ENCODE measurements around the gene CEMIP. TPM values are rescaled to one million over a fixed set of nuclear protein-coding genes. Genes with fewer than 3 reads are reported as not detected.
"Not testable (repeated sequence)": the region's sequence is repeated elsewhere in the genome, so short reads cannot be mapped to it uniquely, and the experiment has no call there.

CEMIP gene
- polyA plus RNA-seq, 3 donors = not detected

- H3K27ac Mint-ChIP-seq = no peak overlapping the region
These were observed 17.4 kb upstream of the CEMIP start for GRCh38 chr15:80761754-80762153.

GRCh38 chr15:80763235-80763634 lies 15.9 kb upstream of the CEMIP start:
- H4K20me1 ChIP-seq (ENCODE audit: insufficient read depth, low read length); H3K36me3 Mint-ChIP-seq; H3K9ac ChIP-seq (ENCODE audit: insufficient read depth, low read length, poor library complexity, severe bottlenecking); H3K27ac ChIP-seq (ENCODE audit: low read depth in 1 of 2, low read length in 2 of 2); H2AFZ ChIP-seq (ENCODE audit: insufficient read depth, low read depth, low read length, poor library complexity, severe bottlenecking); H3K4me3 ChIP-seq (replicated peaks in 1 of 3; ENCODE audit: low read depth in 2 of 3, low read length in 3 of 3); H3K79me2 ChIP-seq (ENCODE audit: insufficient read depth, low read length); H3K27me3 ChIP-seq (ENCODE audit: control insufficient read depth in 2 of 2, insufficient read depth in 2 of 2, low read length in 2 of 2); intact Hi-C loops (cut with micrococcal nuclease); H3K4me1 Mint-ChIP-seq; H3K9me3 ChIP-seq (replicated peaks in 1 of 2; ENCODE audit: control insufficient read depth in 1 of 2, insufficient read depth in 1 of 2, low read length in 2 of 2); DNase-seq; H3K9me3 Mint-ChIP-seq; H3K36me3 ChIP-seq (replicated peaks in 1 of 2; ENCODE audit: control insufficient read depth in 1 of 2, insufficient read depth in 2 of 2, low read length in 2 of 2); H3K27me3 Mint-ChIP-seq (ENCODE audit: low read depth in 3 of 3); H3K27ac Mint-ChIP-seq; H3K4me2 ChIP-seq (replicated peaks; ENCODE audit: extremely low read depth, low read length, poor library complexity, severe bottlenecking); H3K4me3 Mint-ChIP-seq; H3K4me1 ChIP-seq (ENCODE audit: control insufficient read depth in 1 of 2, insufficient read depth in 2 of 2, low read length in 2 of 2): not testable (repeated sequence)
- WGBS (ENCODE audit: insufficient coverage) = 100% methylated on average over 1 of the region's 3 CpGs

More at GRCh38 chr15:80761754-80762153, 17.4 kb upstream of the CEMIP start:
- H3K36me3 Mint-ChIP-seq = no peaks in the 10 kb centered on the region
- TF ChIP-seq CTCF (IDR thresholded peaks at IDR 0.05) = no peak
- H4K20me1 ChIP-seq (ENCODE audit: insufficient read depth, low read length) = no peaks in the 10 kb centered on the region
- no peaks in the 10 kb centered on the region for H3K27me3 ChIP-seq (ENCODE audit: control insufficient read depth in 2 of 2, insufficient read depth in 2 of 2, low read length in 2 of 2)
- H3K4me2 ChIP-seq (replicated peaks; ENCODE audit: extremely low read depth, low read length, poor library complexity, severe bottlenecking) = no peak overlapping the region
- no peak overlapping the region for H3K4me3 Mint-ChIP-seq
- H3K4me3 ChIP-seq (replicated peaks in 1 of 3; ENCODE audit: low read depth in 2 of 3, low read length in 3 of 3) = no peak overlapping the region
- H3K27me3 Mint-ChIP-seq (ENCODE audit: low read depth in 3 of 3) = peaks cover 0 to 4% (median 3%) of the 10 kb centered on the region in 3 donors
- H3K9me3 Mint-ChIP-seq = peaks cover 0 to 3% (median 0%) of the 10 kb centered on the region in 7 donors
- H3K9ac ChIP-seq (ENCODE audit: insufficient read depth, low read length, poor library complexity, severe bottlenecking) = no peak overlapping the region
- H2AFZ ChIP-seq (ENCODE audit: insufficient read depth, low read depth, low read length, poor library complexity, severe bottlenecking) = no peak overlapping the region
- no peak overlapping the region for H3K27ac ChIP-seq (ENCODE audit: low read depth in 1 of 2, low read length in 2 of 2)
- no peaks in the 10 kb centered on the region for H3K4me1 ChIP-seq (ENCODE audit: control insufficient read depth in 1 of 2, insufficient read depth in 2 of 2, low read length in 2 of 2)
- H3K4me1 Mint-ChIP-seq = no peaks in the 10 kb centered on the region
- H3K79me2 ChIP-seq (ENCODE audit: insufficient read depth, low read length) = no peaks in the 10 kb centered on the region
- no peaks in the 10 kb centered on the region for H3K9me3 ChIP-seq (replicated peaks in 1 of 2; ENCODE audit: control insufficient read depth in 1 of 2, insufficient read depth in 1 of 2, low read length in 2 of 2)
- DNase-seq = no peak
- 90% methylated on average over 1 of the region's 6 CpGs for WGBS (ENCODE audit: insufficient coverage)
- intact Hi-C loops (cut with micrococcal nuclease) = no loop called here
- H3K36me3 ChIP-seq (replicated peaks in 1 of 2; ENCODE audit: control insufficient read depth in 1 of 2, insufficient read depth in 2 of 2, low read length in 2 of 2) = no peaks in the 10 kb centered on the region
